WTC11 (cell line): ENCODE measurements around the gene TMEM245. TPM values are rescaled to one million over a fixed set of nuclear protein-coding genes. Genes with fewer than 3 reads are reported as not detected.

Experiments used
- ATF1 ChIP-seq: sonication (generic); formaldehyde crosslinking; IDR thresholded peaks from 2 replicates; pipeline ENCODE4 v1.8.1; 2023; ENCODE audit warnings: mild to moderate bottlenecking, moderate library complexity, missing genetic modification reagents
- ATF2 ChIP-seq: sonication (generic); formaldehyde crosslinking; IDR thresholded peaks from 2 replicates; pipeline ENCODE4 v1.8.1; 2022; ENCODE audit warnings: low read depth, missing genetic modification reagents, borderline replicate concordance
- CBFB ChIP-seq: sonication (generic); formaldehyde crosslinking; IDR thresholded peaks from 2 replicates; pipeline ENCODE4 v1.8.1; 2022; ENCODE audit warnings: mild to moderate bottlenecking, low read depth, missing genetic modification reagents
- E2F4 ChIP-seq: sonication (generic); formaldehyde crosslinking; IDR thresholded peaks from 2 replicates; pipeline ENCODE4 v1.8.1; 2022; ENCODE audit warnings: low read depth, mild to moderate bottlenecking, moderate library complexity, missing genetic modification reagents, borderline replicate concordance
- EMX1 ChIP-seq: fragments of 250-450 bp; sonication (Bioruptor Pico); IDR thresholded peaks from 2 replicates; pipeline ENCODE4 v1.8.0; 2021; ENCODE audit warnings: mild to moderate bottlenecking
- GABPB1 ChIP-seq: sonication (generic); formaldehyde crosslinking; IDR thresholded peaks from 2 replicates; pipeline ENCODE4 v1.8.1; 2023; ENCODE audit warnings: mild to moderate bottlenecking, missing genetic modification reagents
- GRHL2 ChIP-seq: fragments of 250-450 bp; sonication (Bioruptor Pico); IDR thresholded peaks from 2 replicates; pipeline ENCODE4 v1.8.0; 2022; ENCODE audit warnings: mild to moderate bottlenecking, moderate library complexity; ENCODE audit not compliant: insufficient replicate concordance, severe bottlenecking
- GTF2I ChIP-seq: fragments of 250-450 bp; sonication (Bioruptor Pico); conservative IDR thresholded peaks from 2 replicates; pipeline ENCODE4 v1.4.0; 2021; ENCODE audit warnings: mild to moderate bottlenecking
- HMGA2 ChIP-seq: fragments of 250-450 bp; sonication (Bioruptor Pico); IDR thresholded peaks from 2 replicates; pipeline ENCODE4 v1.4.0; 2021; ENCODE audit warnings: mild to moderate bottlenecking, moderate library complexity
- JAZF1 ChIP-seq: fragments of 250-450 bp; sonication (Bioruptor Pico); IDR thresholded peaks from 2 replicates; pipeline ENCODE4 v1.9.0; 2021; ENCODE audit warnings: moderate library complexity, mild to moderate bottlenecking, inconsistent platforms
- MLX ChIP-seq: sonication (generic); formaldehyde crosslinking; IDR thresholded peaks from 2 replicates; pipeline ENCODE4 v1.8.1; 2023; ENCODE audit warnings: mild to moderate bottlenecking, missing genetic modification reagents, moderate library complexity
- MXD4 ChIP-seq: fragments of 250-450 bp; sonication (Bioruptor Pico); IDR thresholded peaks from 2 replicates; pipeline ENCODE4 v1.8.0; 2021; ENCODE audit warnings: mild to moderate bottlenecking, moderate library complexity, borderline replicate concordance
- NFATC4 ChIP-seq: fragments of 250-450 bp; sonication (Bioruptor Pico); IDR thresholded peaks from 2 replicates; pipeline ENCODE4 v1.9.0; 2021; ENCODE audit warnings: mild to moderate bottlenecking
- PRDM15 ChIP-seq: sonication (generic); formaldehyde crosslinking; IDR thresholded peaks from 2 replicates; pipeline ENCODE4 v1.8.0; 2022; ENCODE audit warnings: missing genetic modification reagents
- PREB ChIP-seq: sonication (generic); formaldehyde crosslinking; IDR thresholded peaks from 2 replicates; pipeline ENCODE4 v1.8.1; 2022; ENCODE audit warnings: mild to moderate bottlenecking, missing genetic modification reagents, moderate library complexity, borderline replicate concordance
- PRRX2 ChIP-seq: fragments of 250-450 bp; sonication (Bioruptor Pico); IDR thresholded peaks from 2 replicates; pipeline ENCODE4 v1.8.0; 2021; ENCODE audit warnings: mild to moderate bottlenecking
- SP1 ChIP-seq: sonication (generic); formaldehyde crosslinking; conservative IDR thresholded peaks from 2 replicates; pipeline ENCODE4 v1.8.1; 2022; ENCODE audit warnings: missing genetic modification reagents
- TCF7 ChIP-seq: sonication (generic); formaldehyde crosslinking; IDR thresholded peaks from 2 replicates; pipeline ENCODE4 v1.8.0; 2022; ENCODE audit warnings: mild to moderate bottlenecking, low read depth, missing genetic modification reagents, moderate library complexity
- TEAD4 ChIP-seq: sonication (generic); formaldehyde crosslinking; IDR thresholded peaks from 2 replicates; pipeline ENCODE4 v1.8.0; 2022; ENCODE audit warnings: mild to moderate bottlenecking, missing genetic modification reagents
- ZNF121 ChIP-seq: sonication (generic); formaldehyde crosslinking; IDR thresholded peaks from 2 replicates; pipeline ENCODE4 v1.8.0; 2023; ENCODE audit warnings: missing genetic modification reagents
- ZNF317 ChIP-seq: sonication (generic); formaldehyde crosslinking; IDR thresholded peaks from 2 replicates; pipeline ENCODE4 v1.8.1; 2023; ENCODE audit warnings: low read depth, mild to moderate bottlenecking, moderate library complexity, missing genetic modification reagents, borderline replicate concordance
- total RNA-seq: library from RNA; stranded (reverse); gene quantifications from 3 replicates; pipeline ENCODE4 v1.2.3, GENCODE V29; 2021
- TF ChIP-seq, protein P1 (sequence below): sonication (generic); formaldehyde crosslinking; conservative IDR thresholded peaks from 2 replicates; pipeline ENCODE4 v1.8.1; 2022; ENCODE audit warnings: mild to moderate bottlenecking, missing genetic modification reagents
- TF ChIP-seq, protein P2 (sequence below): fragments of 250-450 bp; sonication (Bioruptor Pico); IDR thresholded peaks from 2 replicates; pipeline ENCODE4 v1.9.0; 2021; ENCODE audit warnings: mild to moderate bottlenecking, borderline replicate concordance
- TF ChIP-seq, protein P3 (sequence below): sonication (generic); formaldehyde crosslinking; IDR thresholded peaks from 2 replicates; pipeline ENCODE4 v1.8.0; 2022; ENCODE audit warnings: mild to moderate bottlenecking, missing genetic modification reagents
- TF ChIP-seq, protein P4 (sequence below): sonication (generic); formaldehyde crosslinking; IDR thresholded peaks from 2 replicates; pipeline ENCODE4 v1.8.1; 2022; ENCODE audit warnings: mild to moderate bottlenecking, moderate library complexity, missing genetic modification reagents

The TMEM245 gene
- total RNA-seq, 1 experiment from 2014 or later: 40.8 TPM

DNA sequence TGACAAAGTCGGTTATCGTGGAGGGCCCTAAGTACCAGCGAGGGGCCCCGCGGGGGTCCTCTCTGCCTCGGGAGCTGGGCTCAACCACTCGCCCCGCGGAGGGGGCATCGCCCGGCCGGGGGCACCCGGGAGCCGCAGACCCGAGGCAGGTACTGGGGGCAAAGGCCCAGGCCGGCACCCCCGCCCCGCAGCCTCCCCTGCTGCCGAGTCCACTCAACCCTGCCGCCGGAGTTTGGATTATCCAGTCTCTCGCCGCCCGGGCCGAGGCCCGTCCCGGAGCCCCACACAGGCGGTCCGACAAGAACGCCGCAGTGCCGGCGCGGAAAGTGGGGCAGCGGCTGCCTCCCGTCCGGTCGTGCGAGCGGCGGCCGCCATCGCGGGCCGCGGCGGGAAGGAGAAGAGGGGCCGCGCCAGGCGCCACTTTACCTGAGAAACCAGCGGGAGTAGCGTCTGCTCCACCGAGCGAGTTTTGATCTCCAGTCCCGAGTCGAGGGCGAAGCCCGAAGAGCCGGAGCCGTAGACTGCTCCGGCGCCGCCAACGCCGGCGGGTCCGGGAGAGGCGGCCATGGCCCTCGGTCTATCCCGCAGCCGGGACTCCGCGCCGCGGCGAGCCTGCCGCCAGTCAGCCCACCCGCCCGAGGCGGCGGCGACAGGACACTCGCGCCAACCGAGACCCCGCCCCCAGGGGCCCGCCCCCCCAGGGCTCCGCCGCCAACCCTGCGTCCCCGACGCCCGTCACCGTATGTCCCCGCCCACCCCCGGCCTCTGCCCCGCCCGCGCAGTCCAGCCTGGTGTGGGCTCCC lies 106.7 kb downstream of the TMEM245 start, which contains the start of gene CTNNAL1 (continued):
- TF ChIP-seq TEAD4 (CRISPR knock-in tag): no peak
- TF ChIP-seq, protein P1, sequence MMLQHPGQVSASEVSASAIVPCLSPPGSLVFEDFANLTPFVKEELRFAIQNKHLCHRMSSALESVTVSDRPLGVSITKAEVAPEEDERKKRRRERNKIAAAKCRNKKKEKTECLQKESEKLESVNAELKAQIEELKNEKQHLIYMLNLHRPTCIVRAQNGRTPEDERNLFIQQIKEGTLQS: no peak
- 0 out of 2 replicates have a peak, but pooled peaks have one; percentile 65 for TF ChIP-seq NFATC4
- TF ChIP-seq ZNF121 (CRISPR knock-in tag): no peak
- no peak for TF ChIP-seq PREB (CRISPR knock-in tag)
- no peak for TF ChIP-seq GRHL2 (CRISPR knock-in tag)
- TF ChIP-seq PRDM15 (CRISPR knock-in tag): peak; percentile 31; the same call in 1 of the 2 replicates
- TF ChIP-seq EMX1 (CRISPR knock-in tag): no peak
- TF ChIP-seq PRRX2 (CRISPR knock-in tag): no peak
- no peak for TF ChIP-seq ZNF317
- no peak for TF ChIP-seq JAZF1 (CRISPR knock-in tag)
- no peak for TF ChIP-seq GTF2I (CRISPR knock-in tag)
- TF ChIP-seq, protein P2, sequence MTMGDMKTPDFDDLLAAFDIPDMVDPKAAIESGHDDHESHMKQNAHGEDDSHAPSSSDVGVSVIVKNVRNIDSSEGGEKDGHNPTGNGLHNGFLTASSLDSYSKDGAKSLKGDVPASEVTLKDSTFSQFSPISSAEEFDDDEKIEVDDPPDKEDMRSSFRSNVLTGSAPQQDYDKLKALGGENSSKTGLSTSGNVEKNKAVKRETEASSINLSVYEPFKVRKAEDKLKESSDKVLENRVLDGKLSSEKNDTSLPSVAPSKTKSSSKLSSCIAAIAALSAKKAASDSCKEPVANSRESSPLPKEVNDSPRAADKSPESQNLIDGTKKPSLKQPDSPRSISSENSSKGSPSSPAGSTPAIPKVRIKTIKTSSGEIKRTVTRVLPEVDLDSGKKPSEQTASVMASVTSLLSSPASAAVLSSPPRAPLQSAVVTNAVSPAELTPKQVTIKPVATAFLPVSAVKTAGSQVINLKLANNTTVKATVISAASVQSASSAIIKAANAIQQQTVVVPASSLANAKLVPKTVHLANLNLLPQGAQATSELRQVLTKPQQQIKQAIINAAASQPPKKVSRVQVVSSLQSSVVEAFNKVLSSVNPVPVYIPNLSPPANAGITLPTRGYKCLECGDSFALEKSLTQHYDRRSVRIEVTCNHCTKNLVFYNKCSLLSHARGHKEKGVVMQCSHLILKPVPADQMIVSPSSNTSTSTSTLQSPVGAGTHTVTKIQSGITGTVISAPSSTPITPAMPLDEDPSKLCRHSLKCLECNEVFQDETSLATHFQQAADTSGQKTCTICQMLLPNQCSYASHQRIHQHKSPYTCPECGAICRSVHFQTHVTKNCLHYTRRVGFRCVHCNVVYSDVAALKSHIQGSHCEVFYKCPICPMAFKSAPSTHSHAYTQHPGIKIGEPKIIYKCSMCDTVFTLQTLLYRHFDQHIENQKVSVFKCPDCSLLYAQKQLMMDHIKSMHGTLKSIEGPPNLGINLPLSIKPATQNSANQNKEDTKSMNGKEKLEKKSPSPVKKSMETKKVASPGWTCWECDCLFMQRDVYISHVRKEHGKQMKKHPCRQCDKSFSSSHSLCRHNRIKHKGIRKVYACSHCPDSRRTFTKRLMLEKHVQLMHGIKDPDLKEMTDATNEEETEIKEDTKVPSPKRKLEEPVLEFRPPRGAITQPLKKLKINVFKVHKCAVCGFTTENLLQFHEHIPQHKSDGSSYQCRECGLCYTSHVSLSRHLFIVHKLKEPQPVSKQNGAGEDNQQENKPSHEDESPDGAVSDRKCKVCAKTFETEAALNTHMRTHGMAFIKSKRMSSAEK (CRISPR knock-in tag): no peak
- TF ChIP-seq ATF2 (CRISPR knock-in tag): no peak
- TF ChIP-seq, protein P3, sequence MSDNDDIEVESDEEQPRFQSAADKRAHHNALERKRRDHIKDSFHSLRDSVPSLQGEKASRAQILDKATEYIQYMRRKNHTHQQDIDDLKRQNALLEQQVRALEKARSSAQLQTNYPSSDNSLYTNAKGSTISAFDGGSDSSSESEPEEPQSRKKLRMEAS (CRISPR knock-in tag): peak; percentile 38; the same call in 1 of the 2 replicates
- TF ChIP-seq ATF1 (CRISPR knock-in tag): no peak
- TF ChIP-seq, protein P4, sequence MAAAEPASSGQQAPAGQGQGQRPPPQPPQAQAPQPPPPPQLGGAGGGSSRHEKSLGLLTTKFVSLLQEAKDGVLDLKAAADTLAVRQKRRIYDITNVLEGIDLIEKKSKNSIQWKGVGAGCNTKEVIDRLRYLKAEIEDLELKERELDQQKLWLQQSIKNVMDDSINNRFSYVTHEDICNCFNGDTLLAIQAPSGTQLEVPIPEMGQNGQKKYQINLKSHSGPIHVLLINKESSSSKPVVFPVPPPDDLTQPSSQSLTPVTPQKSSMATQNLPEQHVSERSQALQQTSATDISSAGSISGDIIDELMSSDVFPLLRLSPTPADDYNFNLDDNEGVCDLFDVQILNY (CRISPR knock-in tag): 0 out of 2 replicates have a peak, but pooled peaks have one; percentile 30
- TF ChIP-seq CBFB (CRISPR knock-in tag): no peak
- TF ChIP-seq MXD4: no peak
- TF ChIP-seq SP1 (CRISPR knock-in tag): peak; percentile 71
- no peak for TF ChIP-seq TCF7 (CRISPR knock-in tag)
- TF ChIP-seq MLX (CRISPR knock-in tag): no peak
- no peak for TF ChIP-seq GABPB1 (CRISPR knock-in tag)
- no peak for TF ChIP-seq HMGA2 (CRISPR knock-in tag)
- peak; percentile 57; the same call in 1 of the 2 replicates for TF ChIP-seq E2F4
